NB4 (cell line): ENCODE data around the gene C5orf15.

Experiments used
- POLR2A ChIP-seq: IDR thresholded peaks from 2 replicates; pipeline ENCODE4 v1.6.1; 2011; ENCODE audit warnings: mild to moderate bottlenecking; ENCODE audit not compliant: insufficient read length; ENCODE audit errors: extremely low read depth
- TF ChIP-seq, protein P1 (sequence below): IDR thresholded peaks from 2 replicates; pipeline ENCODE4 v1.6.1; 2011; ENCODE audit warnings: low read depth, low read length
- TF ChIP-seq, protein P2 (sequence below): IDR thresholded peaks from one replicate; pipeline ENCODE4 v1.5.1; 2012; ENCODE audit warnings: low read depth, low read length

DNA sequence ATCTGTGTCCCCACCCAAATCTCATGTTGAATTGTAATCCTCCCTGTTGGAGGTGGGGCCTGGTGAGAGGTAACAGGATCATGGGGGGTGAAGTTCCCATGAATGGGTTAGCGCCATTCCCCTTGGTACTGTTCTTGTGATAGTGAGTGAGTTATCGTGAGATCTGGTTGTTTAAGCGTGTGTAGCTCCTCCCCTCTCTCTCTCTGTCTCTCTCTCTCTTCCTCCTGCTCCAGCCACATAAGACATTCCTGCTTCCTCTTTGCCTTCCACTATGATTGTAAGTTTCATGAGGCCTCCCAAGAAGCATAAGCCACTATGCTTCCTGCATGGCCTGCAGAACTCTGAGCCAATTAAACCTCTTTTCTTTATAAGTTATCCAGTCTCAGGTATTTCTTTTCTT is 28.8 kb downstream of the C5orf15 start:
- TF ChIP-seq, protein P1, sequence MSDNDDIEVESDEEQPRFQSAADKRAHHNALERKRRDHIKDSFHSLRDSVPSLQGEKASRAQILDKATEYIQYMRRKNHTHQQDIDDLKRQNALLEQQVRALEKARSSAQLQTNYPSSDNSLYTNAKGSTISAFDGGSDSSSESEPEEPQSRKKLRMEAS = no peak
- TF ChIP-seq POLR2A = no peak
- TF ChIP-seq, protein P2, sequence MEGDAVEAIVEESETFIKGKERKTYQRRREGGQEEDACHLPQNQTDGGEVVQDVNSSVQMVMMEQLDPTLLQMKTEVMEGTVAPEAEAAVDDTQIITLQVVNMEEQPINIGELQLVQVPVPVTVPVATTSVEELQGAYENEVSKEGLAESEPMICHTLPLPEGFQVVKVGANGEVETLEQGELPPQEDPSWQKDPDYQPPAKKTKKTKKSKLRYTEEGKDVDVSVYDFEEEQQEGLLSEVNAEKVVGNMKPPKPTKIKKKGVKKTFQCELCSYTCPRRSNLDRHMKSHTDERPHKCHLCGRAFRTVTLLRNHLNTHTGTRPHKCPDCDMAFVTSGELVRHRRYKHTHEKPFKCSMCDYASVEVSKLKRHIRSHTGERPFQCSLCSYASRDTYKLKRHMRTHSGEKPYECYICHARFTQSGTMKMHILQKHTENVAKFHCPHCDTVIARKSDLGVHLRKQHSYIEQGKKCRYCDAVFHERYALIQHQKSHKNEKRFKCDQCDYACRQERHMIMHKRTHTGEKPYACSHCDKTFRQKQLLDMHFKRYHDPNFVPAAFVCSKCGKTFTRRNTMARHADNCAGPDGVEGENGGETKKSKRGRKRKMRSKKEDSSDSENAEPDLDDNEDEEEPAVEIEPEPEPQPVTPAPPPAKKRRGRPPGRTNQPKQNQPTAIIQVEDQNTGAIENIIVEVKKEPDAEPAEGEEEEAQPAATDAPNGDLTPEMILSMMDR = no peak
